Subcutaneous adipose tissue (tissue), 4 donors: Measurements from ENCODE around the gene MC2R. TPM values are rescaled to one million over a fixed set of nuclear protein-coding genes. Genes with fewer than 3 reads are reported as not detected.

ENCODE experiments used
- total RNA-seq, 4 donors: library from RNA; depleted of rRNA; stranded (reverse); fragments of >200 nt; gene quantifications; one replicate each; pipeline ENCODE4 v1.1.0, GENCODE V29; 2016
- TF ChIP-seq, protein P1 (sequence below): fragments of 450-650 bp; IDR thresholded peaks from one replicate; pipeline ENCODE4 v1.5.1; 2016; ENCODE audit warnings: low read depth, mild to moderate bottlenecking, control low read depth, antibody characterized with exemption, moderate library complexity

MC2R gene
- total RNA-seq = not detected

DNA sequence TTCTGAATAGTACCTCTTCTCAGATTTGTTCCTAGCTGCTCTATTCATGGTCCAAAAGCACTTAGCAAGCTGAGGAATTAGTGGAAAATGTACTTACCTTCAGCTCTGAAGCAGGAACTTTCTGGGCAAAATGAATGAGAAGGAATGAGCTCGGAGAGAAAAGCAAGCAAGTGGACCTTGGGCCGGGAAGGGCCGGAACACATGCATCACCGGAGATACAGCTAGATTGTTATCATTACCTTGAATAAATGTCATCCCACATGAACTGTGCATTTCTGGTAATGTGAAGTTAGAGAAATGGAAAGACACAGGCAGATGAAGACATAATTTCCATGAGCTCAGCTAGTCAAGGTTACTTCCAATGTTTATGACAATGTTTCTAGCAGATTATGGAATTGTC, at the start of gene MC2R:
TSS of gene MC2R (minus strand) at position 146 of the 400 bp plus-strand sequence. CDS start 30,018 bp downstream, outside the sequence.
- TF ChIP-seq, protein P1, sequence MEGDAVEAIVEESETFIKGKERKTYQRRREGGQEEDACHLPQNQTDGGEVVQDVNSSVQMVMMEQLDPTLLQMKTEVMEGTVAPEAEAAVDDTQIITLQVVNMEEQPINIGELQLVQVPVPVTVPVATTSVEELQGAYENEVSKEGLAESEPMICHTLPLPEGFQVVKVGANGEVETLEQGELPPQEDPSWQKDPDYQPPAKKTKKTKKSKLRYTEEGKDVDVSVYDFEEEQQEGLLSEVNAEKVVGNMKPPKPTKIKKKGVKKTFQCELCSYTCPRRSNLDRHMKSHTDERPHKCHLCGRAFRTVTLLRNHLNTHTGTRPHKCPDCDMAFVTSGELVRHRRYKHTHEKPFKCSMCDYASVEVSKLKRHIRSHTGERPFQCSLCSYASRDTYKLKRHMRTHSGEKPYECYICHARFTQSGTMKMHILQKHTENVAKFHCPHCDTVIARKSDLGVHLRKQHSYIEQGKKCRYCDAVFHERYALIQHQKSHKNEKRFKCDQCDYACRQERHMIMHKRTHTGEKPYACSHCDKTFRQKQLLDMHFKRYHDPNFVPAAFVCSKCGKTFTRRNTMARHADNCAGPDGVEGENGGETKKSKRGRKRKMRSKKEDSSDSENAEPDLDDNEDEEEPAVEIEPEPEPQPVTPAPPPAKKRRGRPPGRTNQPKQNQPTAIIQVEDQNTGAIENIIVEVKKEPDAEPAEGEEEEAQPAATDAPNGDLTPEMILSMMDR = no peak

DNA sequence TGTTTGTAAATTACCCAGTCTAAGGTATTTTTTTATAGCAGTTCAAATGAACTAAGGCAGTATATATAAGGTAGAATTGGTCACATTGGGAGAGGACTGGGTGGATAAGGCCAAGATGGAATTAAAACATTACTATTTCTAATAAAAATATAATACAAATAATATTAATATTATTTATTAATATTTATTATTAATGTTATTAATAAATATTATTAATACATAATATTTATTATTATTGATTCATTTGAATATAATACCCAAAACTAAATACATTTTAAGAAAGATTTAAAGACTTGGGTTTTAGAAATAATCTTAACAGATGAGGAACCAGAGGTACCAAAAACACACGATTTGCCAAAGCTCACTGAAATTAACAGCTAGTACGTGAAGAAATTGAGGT, 30.5 kb upstream of the MC2R start:
- TF ChIP-seq, protein P1 = no peak

DNA sequence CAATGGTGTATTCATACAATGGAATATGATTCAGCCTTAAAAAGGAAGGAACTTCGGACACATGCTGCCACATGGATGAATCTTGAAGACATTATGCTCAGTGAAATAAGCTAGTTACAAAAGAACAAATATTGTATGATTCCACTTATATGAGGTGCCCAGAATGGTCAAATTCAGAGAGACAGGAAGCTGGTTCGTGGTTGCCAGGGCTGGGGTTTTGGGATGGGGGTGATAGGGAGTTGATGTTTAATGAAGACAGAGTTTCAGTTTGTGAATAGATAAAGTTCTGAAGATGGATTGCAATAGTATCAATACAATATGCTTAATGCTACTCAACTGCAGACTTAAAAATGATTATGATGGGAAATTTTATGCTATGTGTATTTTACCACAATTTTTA, 28.0 kb upstream of the MC2R start:
- TF ChIP-seq, protein P1 = no peak

DNA sequence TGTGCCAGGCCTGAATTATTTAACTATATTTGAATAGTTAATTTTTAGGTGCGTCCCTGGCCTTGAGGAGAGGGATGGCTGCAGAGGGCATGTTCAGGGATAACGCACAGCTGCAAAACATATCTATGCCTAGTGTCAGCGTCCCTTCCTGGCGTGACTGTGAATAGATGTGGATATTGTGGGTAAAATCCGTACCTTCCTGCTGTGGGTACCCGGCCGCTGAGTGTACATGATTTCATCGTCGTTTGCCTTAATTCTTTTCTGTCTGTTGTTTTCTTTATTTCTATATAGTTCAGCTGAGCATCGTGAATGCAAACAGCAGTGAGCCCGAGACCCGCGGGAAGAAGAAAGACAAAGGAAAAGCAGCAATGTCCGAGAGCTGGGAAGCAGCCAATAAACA, 25.0 kb upstream of the MC2R start:
- TF ChIP-seq, protein P1 = no peak

DNA sequence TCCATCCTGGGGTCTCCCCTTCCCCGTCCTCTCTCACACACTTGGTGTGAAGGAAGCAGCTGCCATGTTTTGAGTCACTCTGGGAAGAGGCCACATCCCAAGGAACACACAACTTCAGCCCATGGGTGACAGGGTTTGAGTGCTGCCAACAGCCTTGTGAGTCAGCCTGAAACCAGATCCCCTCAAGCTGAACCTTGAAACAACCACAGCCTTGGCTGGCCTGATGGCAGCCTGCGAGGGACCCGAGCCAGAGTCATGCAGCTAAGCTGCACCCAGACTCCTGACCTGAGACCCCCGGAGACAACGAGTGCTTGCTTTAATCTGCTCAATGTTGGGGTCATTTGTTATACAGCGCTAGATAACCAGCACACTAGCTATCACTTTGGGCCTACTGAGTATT, 19.3 kb upstream of the MC2R start:
- TF ChIP-seq, protein P1 = no peak

DNA sequence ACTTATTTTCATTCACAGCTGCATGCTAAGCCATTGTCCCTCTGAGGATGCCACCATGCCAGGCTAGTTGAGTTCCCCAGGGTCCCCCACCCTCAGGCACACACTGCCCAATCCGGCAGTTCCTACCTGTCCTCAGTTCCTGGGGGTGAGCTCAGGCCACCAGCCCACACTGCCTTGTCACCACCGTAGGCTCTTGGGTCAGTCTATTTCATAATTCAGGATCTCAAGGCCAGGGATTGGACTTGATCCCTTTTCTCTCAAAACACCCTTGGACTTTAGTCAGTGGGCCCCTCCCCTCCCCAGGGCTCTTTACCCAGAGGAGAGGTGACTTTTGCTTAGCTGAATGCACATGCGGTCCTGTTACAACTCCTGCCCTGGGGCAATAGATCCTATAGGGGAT, 18.7 kb upstream of the MC2R start:
- TF ChIP-seq, protein P1 = no peak

DNA sequence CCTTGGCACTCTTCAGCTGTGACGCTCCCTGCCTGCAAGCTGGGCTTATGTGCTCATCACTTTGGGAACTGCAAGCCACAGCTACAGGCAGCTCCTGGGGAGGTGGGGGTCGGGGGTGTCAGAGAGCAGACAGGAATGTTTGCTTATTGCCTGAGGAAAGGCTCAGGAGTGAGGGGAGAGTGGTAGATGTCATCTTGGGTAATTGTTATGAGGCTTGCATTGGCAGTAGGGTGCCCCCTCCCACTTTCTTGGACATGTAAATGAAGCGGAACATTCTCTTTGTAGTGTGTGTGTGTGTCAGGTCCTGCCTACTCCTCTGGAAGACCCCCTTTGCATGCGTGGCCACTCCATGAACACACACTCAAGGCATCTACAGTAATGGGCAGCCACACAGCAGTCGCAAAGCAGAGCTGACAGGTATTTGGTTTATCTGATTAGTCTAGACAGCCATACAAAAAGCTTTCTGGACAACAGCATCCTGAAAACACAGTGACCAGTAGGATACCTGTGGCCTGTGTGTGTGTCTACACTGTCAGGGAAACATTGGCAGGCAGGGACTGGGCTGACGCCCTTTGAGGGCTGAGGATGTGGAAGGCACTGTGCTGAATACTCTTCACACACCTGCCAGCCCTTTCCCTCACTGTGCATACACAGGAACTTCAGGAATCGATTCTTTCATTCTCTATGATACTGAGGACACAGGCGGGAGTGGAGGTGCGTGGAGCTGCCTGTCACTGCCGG, 17.1 kb upstream of the MC2R start:
- TF ChIP-seq, protein P1 = no peak
